Progenitor cell of endocrine pancreas (in vitro differentiated cells): ENCODE measurements around the gene PIP5K1B. TPM values are rescaled to one million over a fixed set of nuclear protein-coding genes. Genes with fewer than 3 reads are reported as not detected.

Experiments used
- DNase-seq: peaks from one replicate; pipeline ENCODE4 v3.0.0; 2021; ENCODE audit warnings: low spot score; ENCODE audit not compliant: unreplicated experiment
- H3K27ac Mint-ChIP-seq: 2 replicates; pipeline ENCODE4 v1.8.0; 2021; ENCODE audit warnings: mild to moderate bottlenecking, moderate library complexity, mixed read lengths
- H3K27me3 Mint-ChIP-seq: 2 replicates; pipeline ENCODE4 v1.8.0; 2021; ENCODE audit warnings: mixed read lengths
- H3K36me3 Mint-ChIP-seq: 2 replicates; pipeline ENCODE4 v1.8.0; 2022; ENCODE audit warnings: mixed read lengths; ENCODE audit not compliant: insufficient read depth
- H3K4me1 Mint-ChIP-seq: 2 replicates; pipeline ENCODE4 v1.8.0; 2021; ENCODE audit warnings: low read depth, mixed read lengths
- H3K4me3 Mint-ChIP-seq: 2 replicates; pipeline ENCODE4 v1.8.0; 2021; ENCODE audit warnings: low read depth, mild to moderate bottlenecking, moderate library complexity, mixed read lengths
- H3K9me3 Mint-ChIP-seq: 2 replicates; pipeline ENCODE4 v1.8.0; 2021; ENCODE audit warnings: low read depth, mixed read lengths
- total RNA-seq: library from RNA; stranded (reverse); gene quantifications from 2 replicates; pipeline ENCODE4 v1.2.1, GENCODE V29; 2021
- TF ChIP-seq, protein P1 (sequence below): fragments of 200-600 bp; sonication (generic); IDR thresholded peaks from one replicate; pipeline ENCODE4 v1.5.0; 2021; ENCODE audit warnings: antibody characterized with exemption, mild to moderate bottlenecking; ENCODE audit not compliant: unreplicated experiment

The PIP5K1B gene
- total RNA-seq, 1 donor from 2014 or later, result 1.5 TPM

DNA sequence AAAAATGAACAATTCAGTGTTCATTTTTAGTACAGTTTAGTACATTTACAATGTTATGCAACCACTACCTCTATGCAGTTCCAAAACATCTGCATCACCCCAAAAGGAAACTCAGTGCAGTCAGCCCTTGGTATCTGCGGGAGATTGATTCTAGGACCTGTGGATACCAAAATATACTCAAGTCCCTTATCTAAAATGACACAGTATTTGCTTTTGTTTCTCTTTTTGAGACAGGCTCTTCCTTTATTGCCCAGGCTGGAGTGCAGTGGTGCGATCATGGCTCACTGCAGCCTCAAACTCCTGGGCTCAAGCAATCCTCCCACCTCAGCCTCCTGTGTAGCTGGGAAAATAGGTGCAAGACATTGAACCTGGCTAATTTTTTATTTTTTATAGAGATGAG lies 114.0 kb downstream of the PIP5K1B start:
- Mint-ChIP-seq H3K9me3 (peaks cover 2% of the 10 kb centered on the region), H3K4me1 (peaks cover 7% of the 10 kb centered on the region), H3K4me3 (no peak overlapping the region), H3K36me3 (no peaks in the 10 kb centered on the region), H3K27me3 (no peaks in the 10 kb centered on the region), H3K27ac (no peak overlapping the region)
- TF ChIP-seq, protein P1, sequence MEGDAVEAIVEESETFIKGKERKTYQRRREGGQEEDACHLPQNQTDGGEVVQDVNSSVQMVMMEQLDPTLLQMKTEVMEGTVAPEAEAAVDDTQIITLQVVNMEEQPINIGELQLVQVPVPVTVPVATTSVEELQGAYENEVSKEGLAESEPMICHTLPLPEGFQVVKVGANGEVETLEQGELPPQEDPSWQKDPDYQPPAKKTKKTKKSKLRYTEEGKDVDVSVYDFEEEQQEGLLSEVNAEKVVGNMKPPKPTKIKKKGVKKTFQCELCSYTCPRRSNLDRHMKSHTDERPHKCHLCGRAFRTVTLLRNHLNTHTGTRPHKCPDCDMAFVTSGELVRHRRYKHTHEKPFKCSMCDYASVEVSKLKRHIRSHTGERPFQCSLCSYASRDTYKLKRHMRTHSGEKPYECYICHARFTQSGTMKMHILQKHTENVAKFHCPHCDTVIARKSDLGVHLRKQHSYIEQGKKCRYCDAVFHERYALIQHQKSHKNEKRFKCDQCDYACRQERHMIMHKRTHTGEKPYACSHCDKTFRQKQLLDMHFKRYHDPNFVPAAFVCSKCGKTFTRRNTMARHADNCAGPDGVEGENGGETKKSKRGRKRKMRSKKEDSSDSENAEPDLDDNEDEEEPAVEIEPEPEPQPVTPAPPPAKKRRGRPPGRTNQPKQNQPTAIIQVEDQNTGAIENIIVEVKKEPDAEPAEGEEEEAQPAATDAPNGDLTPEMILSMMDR, result no peak
- no peak for DNase-seq

GRCh38 chr9:68821911-68822310 lies 116.9 kb downstream of the PIP5K1B start:
- DNase-seq, result no peak
- TF ChIP-seq, protein P1, result no peak
- Mint-ChIP-seq H3K36me3 (no peaks in the 10 kb centered on the region), H3K4me3 (no peak overlapping the region), H3K27me3 (no peaks in the 10 kb centered on the region), H3K4me1 (peaks cover 14% of the 10 kb centered on the region), H3K9me3 (peaks cover 2% of the 10 kb centered on the region), H3K27ac (no peak overlapping the region)

- Mint-ChIP-seq H3K27me3 (no peaks in the 10 kb centered on the region), H3K36me3 (no peaks in the 10 kb centered on the region), H3K4me1 (peaks cover 9% of the 10 kb centered on the region), H3K27ac (no peak overlapping the region), H3K4me3 (no peak overlapping the region), H3K9me3 (no peaks in the 10 kb centered on the region)
- TF ChIP-seq, protein P1, result no peak
- no peak for DNase-seq
These were observed 117.6 kb downstream of the PIP5K1B start for GRCh38 chr9:68822596-68823165.

DNA sequence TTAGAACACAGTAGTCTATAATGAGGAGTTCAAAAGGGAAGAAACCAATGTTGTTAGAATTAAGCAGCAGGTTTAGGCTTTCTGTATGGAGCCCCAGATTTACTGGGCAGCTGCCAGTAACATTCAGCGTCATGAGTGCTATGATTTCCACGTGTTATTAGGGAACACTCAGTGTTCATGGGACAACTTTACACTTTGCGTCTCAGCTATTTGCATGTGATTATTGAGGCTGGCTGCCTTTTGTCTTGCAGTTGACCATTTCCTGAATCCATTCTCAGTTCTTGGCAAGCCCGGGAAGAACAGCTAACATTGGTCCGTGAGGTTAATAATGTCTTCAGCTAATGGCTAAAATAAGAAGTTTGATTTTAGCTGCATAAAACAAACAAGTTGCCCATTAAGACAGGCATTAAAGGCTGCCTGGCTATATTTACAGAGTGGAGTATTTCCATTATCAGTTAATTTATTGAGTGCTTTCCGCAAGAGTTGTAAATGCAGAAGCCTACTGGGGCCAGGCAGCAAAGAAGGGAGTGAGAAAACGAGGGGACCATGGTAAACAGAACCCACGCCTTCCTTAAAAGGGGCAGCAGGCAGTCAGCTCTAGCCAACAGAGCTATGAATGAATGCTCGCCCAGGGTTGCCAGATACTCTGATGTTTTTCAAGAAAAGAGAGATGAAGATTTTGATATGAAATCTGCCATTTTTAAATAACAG lies 120.9 kb downstream of the PIP5K1B start:
- Mint-ChIP-seq H3K9me3 (no peaks in the 10 kb centered on the region), H3K4me1 (peaks cover 9% of the 10 kb centered on the region), H3K27ac (no peak overlapping the region), H3K27me3 (no peaks in the 10 kb centered on the region), H3K4me3 (no peak overlapping the region), H3K36me3 (no peaks in the 10 kb centered on the region)
- DNase-seq, result no peak
- TF ChIP-seq, protein P1, result no peak

DNA sequence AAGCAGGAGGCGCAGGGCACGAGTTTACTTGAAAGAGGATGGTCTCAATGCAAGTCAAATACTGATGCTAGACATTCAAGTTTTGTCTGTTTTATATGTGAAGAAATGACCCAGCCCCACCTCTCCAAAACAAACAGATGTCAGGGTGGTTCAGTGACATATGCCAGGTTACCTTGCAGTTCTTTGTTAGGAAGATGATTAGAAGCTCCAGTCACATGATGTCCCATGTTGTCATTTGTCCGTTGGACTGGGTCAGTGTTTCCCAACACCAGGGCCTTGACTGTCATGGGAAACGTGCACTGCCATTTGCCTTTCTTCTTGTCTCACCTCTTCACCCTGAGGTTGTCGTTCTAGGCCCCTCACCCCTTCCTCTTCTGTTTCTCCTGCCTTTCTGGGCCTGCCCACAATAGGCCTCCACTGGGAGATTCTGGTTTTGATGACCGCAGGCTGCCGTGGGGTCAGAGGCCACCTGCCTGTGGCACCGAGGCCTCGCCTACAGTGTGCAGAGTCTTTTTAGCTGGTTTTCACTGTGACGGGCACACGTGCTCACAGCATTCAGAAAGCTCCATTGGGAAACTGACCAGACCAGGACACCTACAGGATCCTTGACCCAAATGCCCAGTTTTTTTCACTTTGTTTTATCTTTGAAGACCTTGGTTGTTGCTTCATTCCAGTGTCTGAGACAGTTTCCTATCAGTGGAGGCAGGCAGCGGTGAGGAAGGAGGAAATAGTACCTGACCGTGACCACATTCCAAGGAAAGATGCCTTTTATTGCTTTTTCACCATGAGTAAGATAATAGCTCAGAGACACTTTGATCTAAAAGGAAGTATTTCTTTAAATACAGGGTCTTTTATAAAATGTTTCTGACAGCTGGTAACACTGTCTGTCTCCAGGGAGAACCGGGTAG lies 123.1 kb downstream of the PIP5K1B start:
- H3K27me3 Mint-ChIP-seq, result no peaks in the 10 kb centered on the region
- no peak overlapping the region for H3K27ac Mint-ChIP-seq
- H3K36me3 Mint-ChIP-seq, result no peaks in the 10 kb centered on the region
- TF ChIP-seq, protein P1, result no peak
- no peak overlapping the region for H3K4me3 Mint-ChIP-seq
- H3K4me1 Mint-ChIP-seq, result peaks cover 7% of the 10 kb centered on the region
- H3K9me3 Mint-ChIP-seq, result no peaks in the 10 kb centered on the region
- DNase-seq, result no peak
